ENCODE results near the gene USP2.

Gene USP2

GRCh38 chr11:119334174-119334930 is 47.1 kb downstream of the USP2 start, which contains the start of gene RNF26:
Gene RNF26, plus strand, starts transcription at chr11:119334527. Its CDS starts 596 bp downstream, at chr11:119335123.
- H4K20me1 ChIP-seq (ENCODE audit: low read depth, low read length) = no peaks in the 10 kb centered on the region
- peaks cover 4% of the 10 kb centered on the region; the same call in 1 of the 2 replicates for H3F3A ChIP-seq (ENCODE audit: insufficient read depth)
- peaks cover 6% of the 10 kb centered on the region; the same call in 1 of the 2 replicates for H3K79me2 ChIP-seq (ENCODE audit: insufficient read depth, low read length)
- peak within 1 kb of the TSS; percentile 74 for H3K9ac ChIP-seq (ENCODE audit: low read length)
- H2AFZ ChIP-seq (ENCODE audit: low read depth, low read length, severe bottlenecking) = peak within 1 kb of the TSS; percentile 72
- H3K4me3 ChIP-seq (ENCODE audit: insufficient read depth, low read length, poor library complexity, severe bottlenecking) = peak within 1 kb of the TSS; percentile 50
- no peaks in the 10 kb centered on the region for H3K27me3 ChIP-seq (ENCODE audit: low read length)
- no peaks in the 10 kb centered on the region for H3K9me3 ChIP-seq (ENCODE audit: insufficient read depth, low read length)
- H3K4me2 ChIP-seq (ENCODE audit: low read depth, low read length, poor library complexity, severe bottlenecking) = peak within 1 kb of the TSS; percentile 55
- no peak for TF ChIP-seq CTCF (IDR thresholded peaks at IDR 0.05; ENCODE audit: insufficient read depth, low read length, poor library complexity, severe bottlenecking)
- no peak for TF ChIP-seq EZH2phosphoT487 (conservative IDR thresholded peaks at IDR 0.05; ENCODE audit: low read length)
- H3K36me3 ChIP-seq (ENCODE audit: low read length) = no peaks in the 10 kb centered on the region
- peak within 1 kb of the TSS; percentile 30 for H3K27ac ChIP-seq (ENCODE audit: low read depth, low read length)
- no peaks in the 10 kb centered on the region for H3K9me2 ChIP-seq (replicated peaks; ENCODE audit: insufficient read depth, low read length)

- Histone ChIP-seq H3K4me2 (ENCODE audit: low read depth, low read length, poor library complexity, severe bottlenecking) (no peak overlapping the region), H4K20me1 (ENCODE audit: low read depth, low read length) (no peaks in the 10 kb centered on the region), H3F3A (ENCODE audit: insufficient read depth) (peaks cover 4% of the 10 kb centered on the region; the same call in 1 of the 2 replicates), H3K9ac (ENCODE audit: low read length) (no peak overlapping the region), H3K79me2 (ENCODE audit: insufficient read depth, low read length) (peaks cover 6% of the 10 kb centered on the region; the same call in 1 of the 2 replicates), H3K27me3 (ENCODE audit: low read length) (no peaks in the 10 kb centered on the region), H3K27ac (ENCODE audit: low read depth, low read length) (no peak overlapping the region), H2AFZ (ENCODE audit: low read depth, low read length, severe bottlenecking) (no peak overlapping the region), H3K9me2 (replicated peaks; ENCODE audit: insufficient read depth, low read length) (no peaks in the 10 kb centered on the region), H3K4me3 (ENCODE audit: insufficient read depth, low read length, poor library complexity, severe bottlenecking) (no peak overlapping the region), H3K36me3 (ENCODE audit: low read length) (no peaks in the 10 kb centered on the region), H3K9me3 (ENCODE audit: insufficient read depth, low read length) (no peaks in the 10 kb centered on the region)
- no peak for TF ChIP-seq CTCF (IDR thresholded peaks at IDR 0.05; ENCODE audit: insufficient read depth, low read length, poor library complexity, severe bottlenecking)
- TF ChIP-seq EZH2phosphoT487 (conservative IDR thresholded peaks at IDR 0.05; ENCODE audit: low read length) = no peak
Measured at GRCh38 chr11:119332111-119332765, 49.3 kb downstream of the USP2 start.

GRCh38 chr11:119330237-119330636 is 51.3 kb downstream of the USP2 start:
- H2AFZ ChIP-seq (ENCODE audit: low read depth, low read length, severe bottlenecking) = no peak overlapping the region
- H4K20me1 ChIP-seq (ENCODE audit: low read depth, low read length) = no peaks in the 10 kb centered on the region
- peaks cover 6% of the 10 kb centered on the region; the same call in 1 of the 2 replicates for H3K79me2 ChIP-seq (ENCODE audit: insufficient read depth, low read length)
- no peak overlapping the region for H3K4me3 ChIP-seq (ENCODE audit: insufficient read depth, low read length, poor library complexity, severe bottlenecking)
- no peaks in the 10 kb centered on the region for H3K9me3 ChIP-seq (ENCODE audit: insufficient read depth, low read length)
- H3K4me2 ChIP-seq (ENCODE audit: low read depth, low read length, poor library complexity, severe bottlenecking) = no peak overlapping the region
- peaks cover 4% of the 10 kb centered on the region; the same call in 1 of the 2 replicates for H3F3A ChIP-seq (ENCODE audit: insufficient read depth)
- H3K9ac ChIP-seq (ENCODE audit: low read length) = no peak overlapping the region
- H3K27ac ChIP-seq (ENCODE audit: low read depth, low read length) = no peak overlapping the region
- no peaks in the 10 kb centered on the region for H3K27me3 ChIP-seq (ENCODE audit: low read length)
- TF ChIP-seq CTCF (IDR thresholded peaks at IDR 0.05; ENCODE audit: insufficient read depth, low read length, poor library complexity, severe bottlenecking) = no peak
- TF ChIP-seq EZH2phosphoT487 (conservative IDR thresholded peaks at IDR 0.05; ENCODE audit: low read length) = no peak
- H3K9me2 ChIP-seq (replicated peaks; ENCODE audit: insufficient read depth, low read length) = no peaks in the 10 kb centered on the region
- no peaks in the 10 kb centered on the region for H3K36me3 ChIP-seq (ENCODE audit: low read length)
